Adrenal gland (tissue), 12 donors: ENCODE measurements around the gene MED12L. TPM values are rescaled to one million over a fixed set of nuclear protein-coding genes. Genes with fewer than 3 reads are reported as not detected.

Source experiments
- DNase-seq, 7 donors: peaks; one replicate each; pipeline ENCODE4 v3.0.0-alpha.2; 2019 to 2020
- H3K27ac ChIP-seq, 5 donors: fragments of 200-600 bp; sonication (generic) in 4 of 5; 1 replicate in 3 of 5; 2 replicates in 2 of 5; pipeline versions ENCODE4 v1.5.1 to v1.8.0; 2016 to 2020; ENCODE audit warnings: mild to moderate bottlenecking in 1 of 5
- H3K27me3 ChIP-seq: fragments of 200-600 bp; 2 replicates; pipeline ENCODE4 v1.8.0; 2021
- H3K36me3 ChIP-seq, 2 donors: fragments of 200-600 bp; replicated peaks in 1 of 2; 1 replicate in 1 of 2; 2 replicates in 1 of 2; pipeline versions ENCODE4 v1.5.1 to v1.8.0; 2018 to 2022
- H3K4me1 ChIP-seq, 2 donors: fragments of 200-600 bp; replicated peaks in 1 of 2; 1 replicate in 1 of 2; 2 replicates in 1 of 2; pipeline versions ENCODE4 v1.5.1 to v1.8.0; 2018 to 2021
- H3K4me3 ChIP-seq, 4 donors: fragments of 200-600 bp; sonication (generic) in 3 of 4; one replicate each; pipeline ENCODE4 v1.5.1; 2016 to 2018
- H3K9me3 ChIP-seq, 3 donors: fragments of 200-600 bp; sonication (generic) in 1 of 3; replicated peaks in 1 of 3; 1 replicate in 2 of 3; 2 replicates in 1 of 3; pipeline versions ENCODE4 v1.5.1 to v1.8.0; 2016 to 2021
- POLR2A ChIP-seq, 2 donors: fragments of 450-650 bp; IDR thresholded peaks; one replicate each; pipeline ENCODE4 v1.6.1; 2017; ENCODE audit warnings: antibody characterized with exemption in 2 of 2, mild to moderate bottlenecking in 2 of 2, moderate library complexity in 1 of 2
- WGBS, 4 donors: extraction: QIAGEN DNeasy Blood & Tissue Kit in 2 of 4; methylation state at CpG; one replicate each; pipeline versions ENCODE4 v1.1.5 to v1.1.7; 2013 to 2017; 5-methylcytosine and 5-hydroxymethylcytosine counted together
- intact Hi-C, 2 donors: fragments of 100-400 bp; cut with DNase I; formaldehyde crosslinking; loops; one replicate each; pipeline versions ENCODE4 v1.14.1 to v1.15.0; 2022 to 2023
- polyA plus RNA-seq, 3 donors: library from polyadenylated mRNA; stranded (reverse); fragments of 200-250 nt in 2 of 3; fragments of 350-450 nt in 1 of 3; fragmentation: Illumina TruSeq in 1 of 3; extraction: RNeasy Lipid Tissue Mini Kit (QIAGEN cat#74804) in 1 of 3; gene quantifications; one replicate each; pipeline ENCODE4 v1.2.3, GENCODE V29; 2013 to 2014
- total RNA-seq, 9 donors: library from RNA; depleted of rRNA in 4 of 9; stranded (reverse); fragments of >200 nt in 4 of 9; fragments of 120-200 nt in 1 of 9; fragmentation: NEBNext Ultra II Directional in 1 of 9; extraction: Animal tissue kit (Norgen Biotek cat#: 25700) in 1 of 9; gene quantifications; one replicate each; pipeline versions ENCODE4 v1.1.0 to v1.2.4, GENCODE V29; 2013 to 2023
- TF ChIP-seq, protein P1 (sequence below), 6 experiments: fragments of 450-650 bp in 4 of 6; fragments of 200-600 bp in 2 of 6; sonication (generic) in 1 of 6; IDR thresholded peaks; 1 replicate in 5 of 6; 2 replicates in 1 of 6; pipeline versions ENCODE4 v1.5.1 to v1.8.0; 2016 to 2021; ENCODE audit warnings: antibody characterized with exemption in 6 of 6, mild to moderate bottlenecking in 2 of 6, moderate library complexity in 1 of 6
- donor health status: healthy with polysubstance abuse.
- donor health status: Bipolar disorder and iron deficiency.
- donor health status: DM: yes; HTN: yes; CAD: no.
- donor health status: DM: no; HTN: no; CAD: no.
- donor health status: DM: no; HTN: no; CAD: no.
- donor health status: DM: yes; HTN: yes; CAD: no.

Gene MED12L
- total and polyA plus RNA-seq, 12 donors = 0.77 to 25.0 (median 6.3) TPM

DNA sequence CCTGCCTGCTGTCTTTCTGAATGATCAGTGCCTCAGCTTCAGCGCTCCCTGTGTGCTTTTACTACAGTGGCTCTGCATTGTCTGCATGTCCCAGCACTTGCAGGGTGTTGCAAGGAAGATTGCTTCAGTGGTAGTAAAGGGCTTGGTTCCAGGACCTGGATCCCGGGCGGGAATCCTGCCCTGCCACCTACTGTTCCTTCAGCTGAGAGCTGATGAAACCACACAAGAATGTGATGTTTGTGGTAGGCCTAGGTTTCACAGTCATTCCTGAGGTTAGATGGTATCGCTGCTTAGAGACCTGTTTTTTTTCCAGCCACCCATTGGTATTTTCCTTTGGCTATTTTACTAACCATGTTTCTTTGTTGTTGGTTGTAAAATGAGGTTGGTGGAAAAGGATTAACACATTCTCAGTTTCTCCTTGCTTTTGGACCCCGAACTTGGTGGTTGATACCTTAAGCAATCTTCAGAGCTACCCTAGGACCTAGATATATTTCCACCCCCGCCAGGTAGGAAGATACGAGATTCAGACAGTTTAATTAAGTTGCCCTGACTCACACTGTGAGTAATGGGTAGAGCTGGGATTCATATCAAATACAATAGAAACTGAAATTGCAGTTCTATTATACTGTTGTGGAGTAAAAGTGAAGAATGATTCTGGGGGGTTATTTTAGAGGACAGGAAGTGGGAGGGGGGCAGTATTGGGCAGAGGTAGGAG lies 219.8 kb downstream of the MED12L start:
- Histone ChIP-seq H3K4me3 (no peak overlapping the region), H3K9me3 (no peaks in the 10 kb centered on the region), H3K36me3 (no peaks in the 10 kb centered on the region), H3K27me3 (no peaks in the 10 kb centered on the region), H3K4me1 (no peaks in the 10 kb centered on the region), H3K27ac (peak overlapping the region in 1 of 5 donors; percentile 5)
- WGBS, 4 donors = 73 to 77% (median 74%) methylated on average over 7 of the region's 7 CpGs
- no peak for TF ChIP-seq POLR2A (IDR thresholded peaks at IDR 0.05)
- intact Hi-C loops = no loop called here
- DNase-seq = peak in 6 of 7 donors; percentile 13 to 68 (median 44)

DNA sequence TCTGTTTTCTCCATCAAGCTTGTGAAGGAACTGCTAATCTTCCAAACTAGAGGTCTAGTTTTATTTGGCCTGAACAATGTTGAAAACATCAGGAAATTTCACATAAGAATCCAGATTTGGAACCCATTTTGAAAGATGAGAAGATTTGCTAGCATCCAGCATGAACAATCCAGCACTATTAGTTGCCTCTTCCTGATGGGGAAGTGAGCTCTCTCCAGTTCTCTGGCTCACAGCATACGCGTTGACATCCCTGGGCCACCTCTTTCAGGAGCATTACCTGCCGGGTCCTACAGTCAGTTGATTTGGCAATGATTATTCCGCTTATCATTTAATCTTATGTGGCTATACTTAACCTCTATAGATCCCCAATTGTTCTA lies 220.3 kb downstream of the MED12L start:
- no peaks in the 10 kb centered on the region for H3K4me1 ChIP-seq
- DNase-seq = no peak
- H3K4me3 ChIP-seq = no peak overlapping the region
- TF ChIP-seq, protein P1, sequence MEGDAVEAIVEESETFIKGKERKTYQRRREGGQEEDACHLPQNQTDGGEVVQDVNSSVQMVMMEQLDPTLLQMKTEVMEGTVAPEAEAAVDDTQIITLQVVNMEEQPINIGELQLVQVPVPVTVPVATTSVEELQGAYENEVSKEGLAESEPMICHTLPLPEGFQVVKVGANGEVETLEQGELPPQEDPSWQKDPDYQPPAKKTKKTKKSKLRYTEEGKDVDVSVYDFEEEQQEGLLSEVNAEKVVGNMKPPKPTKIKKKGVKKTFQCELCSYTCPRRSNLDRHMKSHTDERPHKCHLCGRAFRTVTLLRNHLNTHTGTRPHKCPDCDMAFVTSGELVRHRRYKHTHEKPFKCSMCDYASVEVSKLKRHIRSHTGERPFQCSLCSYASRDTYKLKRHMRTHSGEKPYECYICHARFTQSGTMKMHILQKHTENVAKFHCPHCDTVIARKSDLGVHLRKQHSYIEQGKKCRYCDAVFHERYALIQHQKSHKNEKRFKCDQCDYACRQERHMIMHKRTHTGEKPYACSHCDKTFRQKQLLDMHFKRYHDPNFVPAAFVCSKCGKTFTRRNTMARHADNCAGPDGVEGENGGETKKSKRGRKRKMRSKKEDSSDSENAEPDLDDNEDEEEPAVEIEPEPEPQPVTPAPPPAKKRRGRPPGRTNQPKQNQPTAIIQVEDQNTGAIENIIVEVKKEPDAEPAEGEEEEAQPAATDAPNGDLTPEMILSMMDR (IDR thresholded peaks at IDR 0.05) = no peak
- no peak for TF ChIP-seq POLR2A (IDR thresholded peaks at IDR 0.05)
- intact Hi-C loops = no loop called here
- no peaks in the 10 kb centered on the region for H3K36me3 ChIP-seq
- no peak overlapping the region for H3K27ac ChIP-seq
- 89 to 96% (median 91%) methylated on average over 4 of the region's 4 CpGs for WGBS, 4 donors
- H3K27me3 ChIP-seq = no peaks in the 10 kb centered on the region
- no peaks in the 10 kb centered on the region for H3K9me3 ChIP-seq

DNA sequence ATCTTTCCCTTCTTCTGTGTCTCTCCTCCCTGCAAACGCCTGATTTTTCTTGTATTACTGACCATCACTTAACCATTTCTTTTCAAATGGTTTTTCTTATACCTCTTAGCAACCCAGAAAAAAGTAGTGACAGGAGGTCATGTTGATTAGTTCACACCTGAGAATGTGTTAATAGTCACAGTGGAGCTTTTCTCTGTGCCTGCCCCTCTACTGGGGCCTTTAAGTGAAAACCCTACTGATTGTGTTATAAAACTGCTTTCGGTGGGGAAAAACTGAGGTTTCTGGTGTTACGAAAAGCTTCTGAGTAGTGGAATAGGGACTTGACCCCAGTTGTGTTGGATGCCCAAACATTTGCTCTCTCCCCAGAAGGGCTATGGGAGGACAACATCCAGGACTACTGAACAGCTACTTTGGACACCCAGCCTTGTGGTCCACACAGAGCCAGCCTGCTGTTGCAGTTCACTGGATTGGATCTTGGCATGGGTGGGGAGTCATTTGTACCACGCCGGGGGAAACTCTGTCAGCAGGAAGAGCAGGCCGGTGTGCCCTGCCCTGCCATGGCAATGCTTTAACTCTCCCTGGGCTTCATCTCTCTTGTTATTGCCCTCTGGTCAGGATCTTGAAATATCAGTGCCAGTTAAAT lies 220.8 kb downstream of the MED12L start:
- TF ChIP-seq POLR2A (IDR thresholded peaks at IDR 0.05) = no peak
- TF ChIP-seq, protein P1 (IDR thresholded peaks at IDR 0.05) = no peak
- 91 to 96% (median 94%) methylated on average over 6 of the region's 6 CpGs for WGBS, 4 donors
- Histone ChIP-seq H3K27me3 (no peaks in the 10 kb centered on the region), H3K27ac (no peak overlapping the region), H3K4me1 (no peaks in the 10 kb centered on the region), H3K4me3 (no peak overlapping the region), H3K9me3 (no peaks in the 10 kb centered on the region), H3K36me3 (no peaks in the 10 kb centered on the region)
- intact Hi-C loops = no loop called here
- no peak for DNase-seq

DNA sequence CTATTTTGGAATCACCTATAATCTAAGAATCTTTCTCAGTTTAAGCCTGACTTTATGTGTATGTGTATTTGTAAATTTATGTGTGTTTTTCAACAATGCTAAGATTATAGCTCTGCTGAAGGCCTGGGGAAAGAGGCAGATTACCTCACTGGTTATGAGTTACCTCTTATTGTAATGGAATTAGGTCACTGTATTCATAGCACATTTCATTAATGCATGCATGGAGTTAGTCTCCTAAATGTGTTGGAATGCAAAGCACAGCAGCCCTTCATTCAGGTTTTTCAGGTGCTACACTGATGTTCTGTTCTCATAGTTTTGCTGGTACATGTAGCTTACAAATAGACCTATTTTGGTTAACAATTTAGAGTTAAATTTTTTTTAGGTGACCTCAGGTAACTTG lies 221.7 kb downstream of the MED12L start:
- H3K27ac ChIP-seq = no peak overlapping the region
- no peaks in the 10 kb centered on the region for H3K4me1 ChIP-seq
- no peaks in the 10 kb centered on the region for H3K36me3 ChIP-seq
- H3K4me3 ChIP-seq = no peak overlapping the region
- intact Hi-C loops = no loop called here
- DNase-seq = no peak
- H3K27me3 ChIP-seq = no peaks in the 10 kb centered on the region
- H3K9me3 ChIP-seq = no peaks in the 10 kb centered on the region
- TF ChIP-seq, protein P1 (IDR thresholded peaks at IDR 0.05) = no peak
- no peak for TF ChIP-seq POLR2A (IDR thresholded peaks at IDR 0.05)
